Astrocyte (in vitro differentiated cells and primary cell): ENCODE data around the gene OR51B4. TPM values are rescaled to one million over a fixed set of nuclear protein-coding genes. Genes with fewer than 3 reads are reported as not detected.

Source experiments
- DNase-seq: peaks from one replicate; pipeline ENCODE4 v3.0.0-alpha.2; 2010; ENCODE audit warnings: low read depth
- FAIRE-seq: peaks from 2 replicates; lab custom pipeline; 2011; peaks lifted over from hg19 to GRCh38; lab: Jason Lieb, UNC
- H2AFZ ChIP-seq: 2 replicates; pipeline ENCODE4 v1.6.0; 2012; ENCODE audit warnings: low read depth, low read length, inconsistent platforms
- H3K27ac ChIP-seq: 2 replicates; pipeline ENCODE4 v1.5.1; 2011; ENCODE audit warnings: low read depth, low read length, inconsistent platforms
- H3K27me3 ChIP-seq: 2 replicates; pipeline ENCODE4 v1.6.0; 2011; ENCODE audit warnings: low read length, inconsistent platforms; ENCODE audit not compliant: insufficient read depth
- H3K36me3 ChIP-seq: 2 replicates; pipeline ENCODE4 v1.5.1; 2011; ENCODE audit warnings: low read length, inconsistent platforms; ENCODE audit not compliant: insufficient read depth
- H3K4me1 ChIP-seq: 2 replicates; pipeline ENCODE4 v1.5.1; 2011; ENCODE audit warnings: low read length, inconsistent platforms; ENCODE audit not compliant: insufficient read depth
- H3K4me2 ChIP-seq: 2 replicates; pipeline ENCODE4 v1.6.0; 2012; ENCODE audit warnings: low read length, inconsistent platforms
- H3K4me3 ChIP-seq: 2 replicates; pipeline ENCODE4 v1.5.1; 2011; ENCODE audit warnings: low read depth, mild to moderate bottlenecking, low read length, inconsistent platforms; ENCODE audit not compliant: insufficient read depth
- H3K79me2 ChIP-seq: 2 replicates; pipeline ENCODE4 v1.6.0; 2012; ENCODE audit warnings: mild to moderate bottlenecking, low read length, inconsistent platforms; ENCODE audit not compliant: insufficient read depth
- H3K9ac ChIP-seq: 2 replicates; pipeline ENCODE4 v1.6.0; 2012; ENCODE audit warnings: mild to moderate bottlenecking, low read length, inconsistent platforms
- H3K9me3 ChIP-seq: 2 replicates; pipeline ENCODE4 v1.5.1; 2012; ENCODE audit warnings: low read depth, mild to moderate bottlenecking, low read length, inconsistent platforms; ENCODE audit not compliant: insufficient read depth
- H4K20me1 ChIP-seq: 2 replicates; pipeline ENCODE4 v1.6.0; 2012; ENCODE audit warnings: low read length, inconsistent platforms; ENCODE audit not compliant: insufficient read depth
- H3K27ac Mint-ChIP-seq: one replicate; pipeline ENCODE4 v1.8.0; 2021; ENCODE audit warnings: mild to moderate bottlenecking, mixed read lengths; ENCODE audit not compliant: unreplicated experiment
- H3K27me3 Mint-ChIP-seq: one replicate; pipeline ENCODE4 v1.8.0; 2021; ENCODE audit warnings: low read depth, mixed read lengths; ENCODE audit not compliant: unreplicated experiment
- H3K36me3 Mint-ChIP-seq: one replicate; pipeline ENCODE4 v1.8.0; 2021; ENCODE audit warnings: low read depth, mixed read lengths; ENCODE audit not compliant: unreplicated experiment
- H3K4me1 Mint-ChIP-seq: one replicate; pipeline ENCODE4 v1.8.0; 2021; ENCODE audit warnings: low read depth, mixed read lengths; ENCODE audit not compliant: unreplicated experiment
- H3K4me3 Mint-ChIP-seq: one replicate; pipeline ENCODE4 v1.8.0; 2021; ENCODE audit warnings: mild to moderate bottlenecking, moderate library complexity, mixed read lengths; ENCODE audit not compliant: unreplicated experiment
- H3K9me3 Mint-ChIP-seq: one replicate; pipeline ENCODE4 v1.8.0; 2021; ENCODE audit warnings: mild to moderate bottlenecking, mixed read lengths; ENCODE audit not compliant: unreplicated experiment
- CTCF ChIP-seq: IDR thresholded peaks from 2 replicates; pipeline ENCODE4 v1.5.1; 2011; ENCODE audit warnings: low read depth, mild to moderate bottlenecking, inconsistent platforms, low read length, moderate library complexity; ENCODE audit not compliant: insufficient read depth
- EZH2 ChIP-seq: IDR thresholded peaks from 2 replicates; pipeline ENCODE4 v1.6.1; 2012; ENCODE audit warnings: mild to moderate bottlenecking, low read length, inconsistent platforms; ENCODE audit not compliant: insufficient read depth
- total RNA-seq: library from RNA; stranded (reverse); gene quantifications from 2 replicates; pipeline ENCODE4 v1.2.1, GENCODE V29; 2021

The OR51B4 gene
- total RNA-seq, 1 donor from 2014 or later = not detected

- Histone ChIP-seq H3K79me2 (no peaks in the 10 kb centered on the region), H3K9me3 (no peaks in the 10 kb centered on the region), H3K4me3 (no peak overlapping the region), H3K36me3 (no peaks in the 10 kb centered on the region), H3K4me2 (no peak overlapping the region), H3K9ac (no peak overlapping the region), H2AFZ (no peak overlapping the region), H4K20me1 (no peaks in the 10 kb centered on the region), H3K27ac (no peak overlapping the region), H3K27me3 (no peaks in the 10 kb centered on the region), H3K4me1 (peaks cover 16% of the 10 kb centered on the region)
- no peak for DNase-seq
- Mint-ChIP-seq H3K36me3 (no peaks in the 10 kb centered on the region), H3K9me3 (no peaks in the 10 kb centered on the region), H3K27ac (no peak overlapping the region), H3K4me1 (peaks cover 15% of the 10 kb centered on the region), H3K4me3 (no peak overlapping the region), H3K27me3 (no peaks in the 10 kb centered on the region)
- TF ChIP-seq CTCF (no peak), EZH2 (no peak)
- no peak for FAIRE-seq
These were observed 17.1 kb downstream of the OR51B4 start for GRCh38 chr11:5284637-5285036.

- no peak for FAIRE-seq
- Histone ChIP-seq H2AFZ (no peak overlapping the region), H3K79me2 (no peaks in the 10 kb centered on the region), H3K27me3 (no peaks in the 10 kb centered on the region), H3K9ac (no peak overlapping the region), H3K9me3 (no peaks in the 10 kb centered on the region), H3K27ac (no peak overlapping the region), H3K4me2 (no peak overlapping the region), H4K20me1 (no peaks in the 10 kb centered on the region), H3K4me3 (no peak overlapping the region), H3K36me3 (no peaks in the 10 kb centered on the region), H3K4me1 (peaks cover 9% of the 10 kb centered on the region)
- DNase-seq = no peak
- no peaks in the 10 kb centered on the region for H3K27me3 Mint-ChIP-seq
- H3K4me1 Mint-ChIP-seq = peaks cover 17% of the 10 kb centered on the region
- H3K4me3 Mint-ChIP-seq = no peak overlapping the region
- no peaks in the 10 kb centered on the region for H3K9me3 Mint-ChIP-seq
- no peak overlapping the region for H3K27ac Mint-ChIP-seq
- no peaks in the 10 kb centered on the region for H3K36me3 Mint-ChIP-seq
- TF ChIP-seq EZH2 (no peak), CTCF (no peak)
These were observed 17.9 kb downstream of the OR51B4 start for GRCh38 chr11:5283882-5284281.

GRCh38 chr11:5283086-5283485 lies 18.7 kb downstream of the OR51B4 start:
- Histone ChIP-seq H3K9ac (no peak overlapping the region), H3K4me1 (peaks cover 6% of the 10 kb centered on the region), H3K4me3 (no peak overlapping the region), H2AFZ (no peak overlapping the region), H4K20me1 (no peaks in the 10 kb centered on the region), H3K4me2 (no peak overlapping the region), H3K27ac (no peak overlapping the region), H3K9me3 (no peaks in the 10 kb centered on the region), H3K79me2 (no peaks in the 10 kb centered on the region), H3K27me3 (no peaks in the 10 kb centered on the region), H3K36me3 (no peaks in the 10 kb centered on the region)
- Mint-ChIP-seq H3K9me3 (no peaks in the 10 kb centered on the region), H3K27me3 (no peaks in the 10 kb centered on the region), H3K27ac (no peak overlapping the region), H3K4me3 (no peak overlapping the region), H3K4me1 (peaks cover 15% of the 10 kb centered on the region), H3K36me3 (no peaks in the 10 kb centered on the region)
- DNase-seq (no peak), FAIRE-seq (no peak)
- TF ChIP-seq EZH2 (no peak), CTCF (no peak)
